ENCODE measurements around the gene UTP18.

The UTP18 gene

DNA sequence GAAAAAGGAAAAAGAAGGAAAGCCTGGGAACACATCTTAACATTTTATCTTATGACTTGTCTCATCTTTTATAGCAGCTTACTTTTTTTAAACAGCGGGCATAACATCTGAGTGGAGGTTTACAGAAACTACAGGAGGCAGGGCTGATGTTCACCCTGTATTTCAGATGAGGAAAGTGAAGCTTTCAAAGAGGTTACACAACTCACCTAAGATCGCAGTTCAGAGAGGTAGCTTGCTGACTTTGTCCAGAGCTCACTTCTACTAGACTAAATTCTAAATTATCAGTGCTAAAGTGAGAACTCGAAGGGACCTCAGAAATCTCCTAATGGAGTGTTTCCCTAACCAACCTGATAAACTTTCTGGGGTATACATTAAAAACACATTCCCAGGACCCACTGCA, 4.2 kb upstream of the UTP18 start:
- DNase-seq, result no peak
- in situ Hi-C loops (cut with HindIII; ENCODE audit: low pct_ligation_motif_present, low sequenced_read_pairs), result no loop called here
- Histone ChIP-seq H3K36me3 (replicated peaks) (no peaks in the 10 kb centered on the region), H3K27ac (no peak overlapping the region), H3K4me3 (ENCODE audit: low read depth, low read length) (no peak overlapping the region), H3K27me3 (replicated peaks) (no peaks in the 10 kb centered on the region)
- TF ChIP-seq, protein P1, sequence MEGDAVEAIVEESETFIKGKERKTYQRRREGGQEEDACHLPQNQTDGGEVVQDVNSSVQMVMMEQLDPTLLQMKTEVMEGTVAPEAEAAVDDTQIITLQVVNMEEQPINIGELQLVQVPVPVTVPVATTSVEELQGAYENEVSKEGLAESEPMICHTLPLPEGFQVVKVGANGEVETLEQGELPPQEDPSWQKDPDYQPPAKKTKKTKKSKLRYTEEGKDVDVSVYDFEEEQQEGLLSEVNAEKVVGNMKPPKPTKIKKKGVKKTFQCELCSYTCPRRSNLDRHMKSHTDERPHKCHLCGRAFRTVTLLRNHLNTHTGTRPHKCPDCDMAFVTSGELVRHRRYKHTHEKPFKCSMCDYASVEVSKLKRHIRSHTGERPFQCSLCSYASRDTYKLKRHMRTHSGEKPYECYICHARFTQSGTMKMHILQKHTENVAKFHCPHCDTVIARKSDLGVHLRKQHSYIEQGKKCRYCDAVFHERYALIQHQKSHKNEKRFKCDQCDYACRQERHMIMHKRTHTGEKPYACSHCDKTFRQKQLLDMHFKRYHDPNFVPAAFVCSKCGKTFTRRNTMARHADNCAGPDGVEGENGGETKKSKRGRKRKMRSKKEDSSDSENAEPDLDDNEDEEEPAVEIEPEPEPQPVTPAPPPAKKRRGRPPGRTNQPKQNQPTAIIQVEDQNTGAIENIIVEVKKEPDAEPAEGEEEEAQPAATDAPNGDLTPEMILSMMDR (IDR thresholded peaks at IDR 0.05; ENCODE audit: low read depth, low read length, missing control alignments), result no peak

DNA sequence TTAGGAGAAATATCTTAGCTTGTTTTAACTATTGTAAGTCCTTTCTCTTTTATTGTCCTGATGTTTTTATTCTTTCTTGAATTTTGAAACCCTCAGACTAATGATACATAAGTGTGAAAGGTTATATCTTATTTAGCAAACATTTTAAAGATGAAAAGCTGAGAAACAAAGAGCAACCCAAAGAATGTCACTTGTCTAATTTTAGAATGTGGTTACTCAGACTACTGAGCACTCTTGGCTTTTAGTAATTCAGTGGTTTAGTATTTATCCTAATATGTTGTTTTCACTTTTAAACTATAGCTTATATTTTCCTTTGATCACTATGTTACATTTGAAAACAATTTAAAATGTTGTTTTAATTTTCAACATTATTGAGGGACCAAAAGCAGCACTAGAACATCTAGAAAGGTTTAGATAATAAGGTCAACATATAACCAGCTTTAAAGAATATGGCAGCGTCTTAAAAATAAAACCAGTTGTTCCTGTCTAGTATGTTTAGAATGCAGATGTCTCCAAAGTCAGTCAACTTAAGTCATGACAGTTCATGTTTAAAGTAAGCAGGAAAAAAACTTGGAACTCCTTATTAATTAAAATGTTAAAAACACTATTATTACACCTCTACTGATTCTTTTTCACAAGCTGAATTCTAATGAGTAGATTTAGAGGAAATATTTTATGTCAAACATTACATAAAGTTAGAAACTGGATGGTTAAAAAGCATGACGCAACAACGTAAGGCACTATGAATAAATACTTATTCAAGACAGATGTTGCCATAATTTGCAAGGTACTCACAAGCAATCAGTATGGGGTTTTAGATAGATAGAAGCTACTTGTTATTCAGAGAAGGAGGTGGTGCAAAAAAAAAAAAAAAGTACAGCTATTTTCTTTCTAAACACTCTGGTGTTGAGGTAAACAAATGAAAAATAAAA, 2.9 kb upstream of the UTP18 start:
- no peaks in the 10 kb centered on the region for H3K36me3 ChIP-seq (replicated peaks)
- no peak for DNase-seq
- TF ChIP-seq, protein P1 (IDR thresholded peaks at IDR 0.05; ENCODE audit: low read depth, low read length, missing control alignments), result no peak
- H3K27me3 ChIP-seq (replicated peaks), result no peaks in the 10 kb centered on the region
- no peak overlapping the region for H3K4me3 ChIP-seq (ENCODE audit: low read depth, low read length)
- in situ Hi-C loops (cut with HindIII; ENCODE audit: low pct_ligation_motif_present, low sequenced_read_pairs), result no loop called here
- no peak overlapping the region for H3K27ac ChIP-seq

DNA sequence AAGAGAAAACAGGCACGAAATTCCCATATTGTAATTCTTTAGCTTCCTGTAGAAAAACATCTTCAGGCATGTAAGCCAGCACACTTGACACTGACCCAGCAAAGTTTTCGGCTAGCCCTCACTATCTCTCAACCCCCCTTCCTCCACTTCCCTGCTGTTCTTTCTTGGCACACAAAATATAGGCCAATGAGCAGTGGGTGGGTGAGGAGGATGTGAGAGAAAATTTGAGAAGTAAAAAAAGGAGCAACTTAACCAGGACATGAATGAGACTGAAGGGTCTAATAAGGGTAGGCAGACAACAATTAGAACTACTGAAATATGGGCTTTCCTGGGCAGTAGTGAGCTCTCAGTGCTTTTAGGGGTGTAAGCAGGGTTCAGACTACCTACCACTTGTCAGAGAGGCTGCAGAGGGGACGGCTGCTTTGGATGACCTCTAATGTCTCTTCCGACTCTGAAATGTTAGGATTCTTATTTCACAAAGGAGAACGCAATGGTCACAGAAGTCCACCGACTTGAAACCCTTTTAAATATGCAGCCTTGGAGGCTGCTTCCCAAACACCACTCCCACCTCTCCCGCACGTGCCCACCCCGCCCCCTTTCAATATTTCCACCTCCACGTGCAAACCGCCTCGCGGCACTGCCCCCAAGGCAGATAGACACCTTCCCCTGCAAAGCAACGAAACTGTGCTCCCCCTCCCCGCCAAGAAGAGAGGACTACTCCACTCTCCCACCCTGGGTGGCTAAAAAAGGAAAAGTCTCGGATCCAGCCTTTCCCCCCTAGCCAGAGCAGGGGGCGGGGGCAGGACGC, 1.4 kb upstream of the UTP18 start:
- Histone ChIP-seq H3K27ac (peak overlapping the region; percentile 99), H3K27me3 (replicated peaks) (no peaks in the 10 kb centered on the region), H3K36me3 (replicated peaks) (no peaks in the 10 kb centered on the region), H3K4me3 (ENCODE audit: low read depth, low read length) (peak overlapping the region; percentile 91)
- TF ChIP-seq, protein P1 (IDR thresholded peaks at IDR 0.05; ENCODE audit: low read depth, low read length, missing control alignments), result no peak
- in situ Hi-C loops (cut with HindIII; ENCODE audit: low pct_ligation_motif_present, low sequenced_read_pairs), result no loop called here
- DNase-seq, result no peak

DNA sequence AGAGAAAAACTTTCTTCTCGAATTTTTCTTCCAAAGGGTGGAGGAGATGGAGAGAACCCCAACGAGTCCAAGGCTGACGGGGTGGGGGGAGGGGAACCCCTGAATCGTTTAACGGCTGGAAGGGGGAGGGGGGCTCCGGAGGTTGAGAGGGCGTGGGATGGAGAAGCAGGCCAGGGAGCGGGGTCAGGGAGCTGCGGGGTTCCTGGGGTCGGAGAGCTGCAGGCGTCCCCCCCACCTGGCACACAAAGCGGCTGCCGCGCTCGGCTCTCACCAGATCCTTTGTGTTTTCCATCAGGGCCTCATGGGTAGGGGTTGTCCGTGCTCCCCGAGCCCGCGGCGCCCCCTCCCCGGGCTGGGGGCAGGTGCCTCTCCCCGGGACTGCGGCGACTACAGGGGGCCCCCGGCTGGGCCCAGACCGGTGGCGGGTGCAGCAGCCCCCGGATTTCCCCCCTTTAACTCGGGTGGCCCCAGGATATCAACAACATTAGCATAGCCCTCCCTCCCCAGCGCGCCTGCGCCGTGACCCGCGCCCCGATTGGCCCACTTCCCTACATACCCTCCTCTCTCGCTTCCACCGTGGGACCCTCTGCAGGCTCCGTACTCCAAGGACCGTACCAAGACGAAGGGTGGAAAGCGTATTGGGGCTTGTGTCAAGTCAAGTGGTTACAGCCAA, 646 bp upstream of the UTP18 start, which contains the start of gene MBTD1:
MBTD1 (minus strand) TSS at position 486 of the 673 bp plus-strand sequence. CDS start 34,888 bp downstream, outside the sequence.
- in situ Hi-C loops (cut with HindIII; ENCODE audit: low pct_ligation_motif_present, low sequenced_read_pairs), result no loop called here
- Histone ChIP-seq H3K36me3 (replicated peaks) (no peaks in the 10 kb centered on the region), H3K27me3 (replicated peaks) (no peaks in the 10 kb centered on the region), H3K27ac (peak within 1 kb of the TSS; percentile 99), H3K4me3 (ENCODE audit: low read depth, low read length) (peak within 1 kb of the TSS; percentile 91)
- TF ChIP-seq, protein P1 (IDR thresholded peaks at IDR 0.05; ENCODE audit: low read depth, low read length, missing control alignments), result no peak
- DNase-seq, result peak; percentile 93

DNA sequence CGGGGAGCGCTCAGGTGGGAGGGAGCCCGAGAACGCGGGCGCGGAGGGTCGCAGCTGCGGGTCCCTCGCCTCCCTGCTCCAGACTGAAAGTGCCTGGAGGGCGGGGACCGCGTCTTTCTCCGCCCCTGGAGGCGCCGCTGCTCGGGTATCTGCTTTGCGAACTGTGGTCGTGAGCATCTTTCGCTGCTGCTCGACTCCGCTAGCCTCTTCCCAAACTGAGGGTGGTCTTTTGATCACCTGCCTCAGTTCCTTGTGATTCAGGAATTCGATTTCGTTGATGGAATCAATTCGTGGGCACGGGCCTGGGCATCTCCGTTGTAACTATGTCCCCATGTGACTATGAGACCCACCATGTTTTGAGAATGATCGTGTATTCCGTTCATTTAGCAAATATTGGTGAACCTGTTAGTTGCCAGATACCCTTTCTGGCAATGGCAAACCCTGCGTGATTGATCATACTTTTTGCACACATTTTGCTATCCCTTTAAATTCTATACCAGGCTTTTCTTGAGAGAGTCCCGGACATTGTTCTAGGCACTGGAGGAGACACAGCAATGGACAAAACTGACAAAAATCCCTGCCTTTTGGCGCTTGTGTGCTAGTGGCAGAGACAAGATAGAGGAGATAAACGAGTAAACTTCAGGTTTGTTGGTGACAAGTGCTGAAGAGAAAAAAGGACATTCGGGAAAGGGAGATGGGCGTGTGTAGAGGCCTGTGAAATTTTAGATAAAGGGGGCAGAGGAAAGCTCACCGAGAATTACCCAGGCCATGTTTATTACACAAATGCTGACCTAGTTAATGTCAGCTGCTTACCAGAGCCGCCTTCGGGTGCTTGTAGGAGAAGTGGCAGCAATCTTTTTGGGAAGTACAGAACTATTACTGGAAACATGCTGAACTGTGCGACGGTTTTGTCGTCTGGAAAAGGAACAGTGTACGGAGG, 948 bp downstream of the UTP18 start:
- in situ Hi-C loops (cut with HindIII; ENCODE audit: low pct_ligation_motif_present, low sequenced_read_pairs), result no loop called here
- DNase-seq, result no peak
- H3K27me3 ChIP-seq (replicated peaks), result no peaks in the 10 kb centered on the region
- H3K36me3 ChIP-seq (replicated peaks), result peaks cover 2% of the 10 kb centered on the region
- TF ChIP-seq, protein P1 (IDR thresholded peaks at IDR 0.05; ENCODE audit: low read depth, low read length, missing control alignments), result no peak
- H3K27ac ChIP-seq, result peak overlapping the region; percentile 99
- peak overlapping the region; percentile 81 for H3K4me3 ChIP-seq (ENCODE audit: low read depth, low read length)
